Putamen (tissue), 1 donor: ENCODE data around the gene HTRA1.

ENCODE experiments used
- DNase-seq: peaks from one replicate; pipeline ENCODE4 v3.0.0-alpha.2; 2016; ENCODE audit warnings: low spot score

HTRA1 gene

GRCh38 chr10:122474131-122474818 is 12.9 kb downstream of the HTRA1 start:
- no peak for DNase-seq

GRCh38 chr10:122475100-122475499 is 13.7 kb downstream of the HTRA1 start:
- DNase-seq: peak; percentile 79

- DNase-seq: no peak
Observed at GRCh38 chr10:122475591-122476332, 14.4 kb downstream of the HTRA1 start.

GRCh38 chr10:122476333-122476695 is 15.0 kb downstream of the HTRA1 start:
- DNase-seq: no peak

GRCh38 chr10:122477436-122477835 is 16.1 kb downstream of the HTRA1 start:
- no peak for DNase-seq

GRCh38 chr10:122478971-122479370 is 17.6 kb downstream of the HTRA1 start:
- DNase-seq: peak; percentile 79

GRCh38 chr10:122480146-122480833 is 18.9 kb downstream of the HTRA1 start:
- DNase-seq: no peak

GRCh38 chr10:122481296-122482056 is 20.1 kb downstream of the HTRA1 start:
- DNase-seq: no peak

GRCh38 chr10:122484276-122485060 is 23.1 kb downstream of the HTRA1 start:
- no peak for DNase-seq

- no peak for DNase-seq
Observed at GRCh38 chr10:122485670-122486069, 24.3 kb downstream of the HTRA1 start.

- no peak for DNase-seq
Observed at GRCh38 chr10:122486406-122487080, 25.2 kb downstream of the HTRA1 start.

GRCh38 chr10:122487174-122487765 is 25.9 kb downstream of the HTRA1 start:
- no peak for DNase-seq

GRCh38 chr10:122490268-122490667 is 28.9 kb downstream of the HTRA1 start:
- no peak for DNase-seq

- DNase-seq: no peak
Observed at GRCh38 chr10:122490786-122491680, 29.7 kb downstream of the HTRA1 start.

GRCh38 chr10:122492006-122492405 is 30.7 kb downstream of the HTRA1 start:
- no peak for DNase-seq

GRCh38 chr10:122492999-122493481 is 31.7 kb downstream of the HTRA1 start:
- DNase-seq: no peak

GRCh38 chr10:122493761-122494160 is 32.4 kb downstream of the HTRA1 start:
- DNase-seq: no peak

- DNase-seq: no peak
Observed at GRCh38 chr10:122494173-122494820, 32.9 kb downstream of the HTRA1 start.

- DNase-seq: no peak
Observed at GRCh38 chr10:122494833-122495232, 33.5 kb downstream of the HTRA1 start.
